HCT116 (cell line): Measurements from ENCODE around the gene TEAD1. TPM values are rescaled to one million over a fixed set of nuclear protein-coding genes. Genes with fewer than 3 reads are reported as not detected.
A peak's percentile ranks its signal among the peaks of the same experiment; 100 is the strongest.

ENCODE experiments used
- ATAC-seq: fragments of 200-7000 bp; cut with Tn5 transposase; 2 replicates; pipeline ENCODE4 v1.9.1; 2020; ENCODE audit warnings: mild to moderate bottlenecking, moderate library complexity
- BruUV-seq: library from RNA; stranded (reverse); fragments of 400-500 nt; replicated peaks from 2 replicates; lab custom pipeline; 2021; lab: Mats Ljungman, UMichigan
- CTCF ChIA-PET: fragments of 300-600 bp; sonication (Branson Sonifier 250); formaldehyde crosslinking; loops from one replicate; lab custom pipeline; 2021; ENCODE audit warnings: antibody characterized with exemption; lab: Charles Lee
- POLR2A ChIA-PET: fragments of 300-600, 350-600 bp; sonication (Branson Sonifier 250); formaldehyde crosslinking; loops from one replicate; lab custom pipeline; 2021; ENCODE audit warnings: antibody characterized with exemption; lab: Charles Lee
- RAD21 ChIA-PET, 2 experiments: fragments of 300-600 bp; sonication (Branson Sonifier 250); formaldehyde crosslinking; loops; one replicate each; lab custom pipeline; 2023; ENCODE audit warnings: low total read pairs in 2 of 2; ENCODE audit not compliant: uncharacterized antibody in 2 of 2, unreplicated experiment in 2 of 2, low non-redundant PET in 1 of 2; lab: Charles Lee
- DNase-seq: peaks from one replicate; pipeline ENCODE4 v3.0.0-alpha.2; 2010; ENCODE audit warnings: low read depth, low spot score
- H2AFZ ChIP-seq: fragments of 200-600 bp; shearing (Covaris generic), sonication (generic); 2 replicates; pipeline ENCODE4 v1.6.1; 2017; ENCODE audit warnings: low read depth, mixed run types, mixed read lengths, antibody characterized with exemption, low read length; ENCODE audit not compliant: poor library complexity, severe bottlenecking
- H3K27ac ChIP-seq: 2 replicates; pipeline ENCODE4 v1.5.1; 2012; ENCODE audit warnings: low read depth, low read length
- H3K27me3 ChIP-seq: fragments of 200-600 bp; sonication (generic); 2 replicates; pipeline ENCODE4 v1.6.1; 2016; ENCODE audit warnings: mixed run types, low read length, mixed read lengths; ENCODE audit not compliant: insufficient read depth
- H3K36me3 ChIP-seq, 2 experiments: fragments of 200-500 bp in 1 of 2; fragments of 200-600 bp in 1 of 2; sonication (Bioruptor generic) in 1 of 2; sonication (generic) in 1 of 2; 2 replicates each; pipeline versions ENCODE4 v1.5.1 to v1.6.1; 2014 to 2016; ENCODE audit warnings: low read length in 2 of 2, inconsistent platforms in 1 of 2, mixed read lengths in 1 of 2, mixed run types in 1 of 2; ENCODE audit not compliant: insufficient read depth in 2 of 2, control insufficient read depth in 1 of 2
- H3K4me1 ChIP-seq, 2 experiments: fragments of 200-600 bp in 1 of 2; sonication (generic) in 1 of 2; 2 replicates each; pipeline versions ENCODE4 v1.5.1 to v1.6.1; 2012 to 2017; ENCODE audit warnings: low read length in 2 of 2, inconsistent platforms in 1 of 2, mild to moderate bottlenecking in 1 of 2, mixed read lengths in 1 of 2, mixed run types in 1 of 2, moderate library complexity in 1 of 2; ENCODE audit not compliant: insufficient read depth in 2 of 2, control insufficient read depth in 1 of 2
- H3K4me2 ChIP-seq: fragments of 200-600 bp; sonication (generic); 2 replicates; pipeline ENCODE4 v1.6.1; 2017; ENCODE audit warnings: mixed run types, low read length, mixed read lengths
- H3K4me3 ChIP-seq, 2 experiments: fragments of 200-600 bp in 1 of 2; sonication (generic) in 1 of 2; replicated peaks in 1 of 2; 2 replicates each; pipeline ENCODE4 v1.5.1; 2011 to 2016; ENCODE audit warnings: low read length in 2 of 2, control low read depth in 1 of 2, low read depth in 1 of 2, mild to moderate bottlenecking in 1 of 2, mixed read lengths in 1 of 2, mixed run types in 1 of 2
- H3K79me2 ChIP-seq: fragments of 200-600 bp; sonication (generic); 2 replicates; pipeline ENCODE4 v1.6.1; 2017; ENCODE audit warnings: mild to moderate bottlenecking, mixed run types, low read length, moderate library complexity, mixed read lengths; ENCODE audit not compliant: insufficient read depth
- H3K9ac ChIP-seq: fragments of 200-600 bp; sonication (generic); 2 replicates; pipeline ENCODE4 v1.6.1; 2016; ENCODE audit warnings: low read length, mixed read lengths
- H3K9me2 ChIP-seq: fragments of 200-600 bp; sonication (generic), shearing (Covaris generic); 2 replicates; pipeline ENCODE4 v1.6.1; 2017; ENCODE audit warnings: mixed run types, mild to moderate bottlenecking, moderate library complexity; ENCODE audit not compliant: insufficient read depth
- H3K9me3 ChIP-seq, 2 experiments: fragments of 200-500 bp in 1 of 2; fragments of 200-600 bp in 1 of 2; sonication (Bioruptor generic) in 1 of 2; sonication (generic) in 1 of 2; 2 replicates each; pipeline ENCODE4 v1.6.1; 2014 to 2017; ENCODE audit warnings: low read length in 2 of 2, mixed read lengths in 2 of 2, inconsistent platforms in 1 of 2, low read depth in 1 of 2, mild to moderate bottlenecking in 1 of 2, mixed run types in 1 of 2, moderate library complexity in 1 of 2; ENCODE audit not compliant: control insufficient read depth in 1 of 2, insufficient read depth in 1 of 2
- H4K20me1 ChIP-seq: fragments of 200-600 bp; sonication (generic), shearing (Covaris generic); 2 replicates; pipeline ENCODE4 v1.6.1; 2017; ENCODE audit warnings: mixed run types, mild to moderate bottlenecking, moderate library complexity; ENCODE audit not compliant: insufficient read depth
- CEBPB ChIP-seq: IDR thresholded peaks from 2 replicates; pipeline ENCODE4 v1.6.1; 2012; ENCODE audit warnings: low read depth
- EGR1 ChIP-seq: IDR thresholded peaks from 2 replicates; pipeline ENCODE4 v1.6.1; 2012; ENCODE audit warnings: low read depth
- JUND ChIP-seq: IDR thresholded peaks from 2 replicates; pipeline ENCODE4 v1.6.1; 2012
- MAX ChIP-seq: IDR thresholded peaks from 2 replicates; pipeline ENCODE4 v1.6.1; 2012
- POLR2A ChIP-seq: IDR thresholded peaks from 2 replicates; pipeline ENCODE4 v1.7.0; 2011; ENCODE audit warnings: borderline replicate concordance; ENCODE audit not compliant: insufficient read depth, insufficient read length; ENCODE audit errors: extremely low read depth
- POLR2AphosphoS5 ChIP-seq: IDR thresholded peaks from 2 replicates; pipeline ENCODE4 v1.6.1; 2011; ENCODE audit warnings: mild to moderate bottlenecking, low read depth, low read length, moderate library complexity
- RAD21 ChIP-seq: IDR thresholded peaks from 2 replicates; pipeline ENCODE4 v1.6.1; 2012; ENCODE audit warnings: low read depth, mild to moderate bottlenecking
- REST ChIP-seq: IDR thresholded peaks from 2 replicates; pipeline ENCODE4 v1.6.1; 2012; ENCODE audit warnings: low read depth
- SIN3A ChIP-seq: IDR thresholded peaks from 2 replicates; pipeline ENCODE4 v1.6.1; 2012; ENCODE audit warnings: low read depth
- SP1 ChIP-seq: IDR thresholded peaks from 2 replicates; pipeline ENCODE4 v1.6.1; 2012; ENCODE audit warnings: low read depth
- SRF ChIP-seq: IDR thresholded peaks from 2 replicates; pipeline ENCODE4 v1.6.1; 2012; ENCODE audit warnings: low read depth
- ZFX ChIP-seq: fragments of 450-650 bp; IDR thresholded peaks from 2 replicates; pipeline ENCODE4 v1.6.1; 2017
- intact Hi-C: fragments of 100-400 bp; cut with micrococcal nuclease; formaldehyde crosslinking; loops from 2 replicates; pipeline ENCODE4 v1.10.0; 2022
- total RNA-seq: library from RNA; stranded (reverse); gene quantifications from one replicate; pipeline ENCODE4 v1.2.1, GENCODE V29; 2021; ENCODE audit not compliant: unreplicated experiment

TEAD1 gene
- total RNA-seq, 1 experiment from 2014 or later, result 103 TPM

- no peaks in the 10 kb centered on the region for H3K36me3 ChIP-seq
- ChIA-PET CTCF (interaction anchor here (1.1 kb wide), 1 partner anchor 13 kb away, joined by 3 read pairs; no protein-coding TSS in a partner anchor), RAD21 (no interaction called here), POLR2A (no interaction called here)
- no peaks in the 10 kb centered on the region for H3K9me2 ChIP-seq
- peaks cover 37 to 48% of the 10 kb centered on the region in 2 experiments for H3K4me1 ChIP-seq
- peak overlapping the region; percentile 61 for H3K4me2 ChIP-seq
- no peaks in the 10 kb centered on the region for H3K9me3 ChIP-seq
- ATAC-seq, result no peak
- DNase-seq, result no peak
- TF ChIP-seq CEBPB (no peak), POLR2A (no peak), SRF (no peak), POLR2AphosphoS5 (no peak), SP1 (no peak), RAD21 (no peak), ZFX (no peak), SIN3A (no peak), REST (no peak), EGR1 (no peak), MAX (no peak), JUND (no peak)
- no TSS peak for BruUV-seq
- H3K27ac ChIP-seq, result no peak overlapping the region
- no peak overlapping the region for H3K9ac ChIP-seq
- no peaks in the 10 kb centered on the region for H3K27me3 ChIP-seq
- H3K4me3 ChIP-seq, result no peak overlapping the region
- 0 out of 2 replicates have a peak, but pooled peaks cover 3% of the 10 kb centered on the region for H4K20me1 ChIP-seq
- intact Hi-C loops, result no loop called here
- H3K79me2 ChIP-seq, result peaks cover 51% of the 10 kb centered on the region
- no peak overlapping the region for H2AFZ ChIP-seq
Measured at GRCh38 chr11:12786891-12787290, 112.7 kb downstream of the TEAD1 start.
